Breast epithelium (tissue), 4 donors: Measurements from ENCODE around the gene NRXN3. TPM values are rescaled to one million over a fixed set of nuclear protein-coding genes. Genes with fewer than 3 reads are reported as not detected.

Source experiments
- DNase-seq, 2 donors: peaks; one replicate each; pipeline ENCODE4 v3.0.0-alpha.2; 2019; ENCODE audit warnings: low spot score in 2 of 2
- H3K27ac ChIP-seq, 2 donors: fragments of 200-600 bp; sonication (generic) in 1 of 2; one replicate each; pipeline ENCODE4 v1.5.1; 2016 to 2019; ENCODE audit warnings: mild to moderate bottlenecking in 1 of 2
- H3K27me3 ChIP-seq, 2 donors: fragments of 200-600 bp; sonication (generic) in 1 of 2; one replicate each; pipeline versions ENCODE4 v1.5.1 to v1.6.0; 2017 to 2019; ENCODE audit warnings: control low read depth in 1 of 2, mild to moderate bottlenecking in 1 of 2
- H3K36me3 ChIP-seq: fragments of 200-600 bp; one replicate; pipeline ENCODE4 v1.5.1; 2019
- H3K4me1 ChIP-seq, 2 donors: fragments of 200-600 bp; sonication (generic); one replicate each; pipeline ENCODE4 v1.5.1; 2016 to 2019; ENCODE audit warnings: control low read depth in 1 of 2
- H3K4me3 ChIP-seq, 3 donors: fragments of 200-600 bp; sonication (generic); 1 replicate in 2 of 3; 2 replicates in 1 of 3; pipeline ENCODE4 v1.5.1; 2016 to 2019; ENCODE audit warnings: mild to moderate bottlenecking in 3 of 3, moderate library complexity in 2 of 3
- H3K9me3 ChIP-seq, 2 donors: fragments of 200-600 bp; sonication (generic) in 1 of 2; one replicate each; pipeline ENCODE4 v1.5.1; 2016 to 2019; ENCODE audit warnings: control low read depth in 1 of 2
- CTCF ChIP-seq, 3 donors: fragments of 450-650 bp; IDR thresholded peaks; one replicate each; pipeline ENCODE4 v1.5.1; 2016 to 2017; ENCODE audit warnings: antibody characterized with exemption in 3 of 3, mild to moderate bottlenecking in 3 of 3, moderate library complexity in 3 of 3
- POLR2A ChIP-seq: fragments of 450-650 bp; IDR thresholded peaks from one replicate; pipeline ENCODE4 v1.6.1; 2016; ENCODE audit warnings: antibody characterized with exemption, mild to moderate bottlenecking, moderate library complexity
- POLR2AphosphoS5 ChIP-seq, 3 donors: sonication (generic); formaldehyde crosslinking; IDR thresholded peaks; one replicate each; pipeline ENCODE4 v1.6.1; 2017; ENCODE audit warnings: antibody characterized with exemption in 3 of 3
- intact Hi-C: fragments of 100-400 bp; cut with DNase I; formaldehyde crosslinking; loops from one replicate; pipeline ENCODE4 v1.15.1; 2023; ENCODE audit warnings: low total_unique reads
- total RNA-seq, 3 donors: library from RNA; depleted of rRNA; stranded (reverse); fragments of >200 nt; gene quantifications; one replicate each; pipeline ENCODE4 v1.1.0, GENCODE V29; 2016

The NRXN3 gene
- total RNA-seq, 3 donors from 2014 or later, result 2.9 to 3.6 (median 3.5) TPM

- intact Hi-C loops, result no loop called here
- Histone ChIP-seq H3K27ac (no peak overlapping the region), H3K9me3 (no peaks in the 10 kb centered on the region), H3K4me3 (no peak overlapping the region), H3K4me1 (no peaks in the 10 kb centered on the region), H3K36me3 (no peaks in the 10 kb centered on the region), H3K27me3 (no peaks in the 10 kb centered on the region)
- TF ChIP-seq POLR2AphosphoS5 (IDR thresholded peaks at IDR 0.05) (no peak), CTCF (IDR thresholded peaks at IDR 0.05) (no peak), POLR2A (no peak)
- no peak for DNase-seq
Measured at GRCh38 chr14:79426103-79426755, 1256.1 kb downstream of the NRXN3 start.

GRCh38 chr14:79432640-79433039 lies 1262.5 kb downstream of the NRXN3 start:
- no peak overlapping the region for H3K27ac ChIP-seq
- H3K36me3 ChIP-seq, result no peaks in the 10 kb centered on the region
- TF ChIP-seq POLR2AphosphoS5 (IDR thresholded peaks at IDR 0.05), result no peak
- no peak for TF ChIP-seq POLR2A
- no peak for TF ChIP-seq CTCF (IDR thresholded peaks at IDR 0.05)
- DNase-seq, result no peak
- no peaks in the 10 kb centered on the region for H3K4me1 ChIP-seq
- intact Hi-C loops, result no loop called here
- H3K4me3 ChIP-seq, result no peak overlapping the region
- no peaks in the 10 kb centered on the region for H3K27me3 ChIP-seq
- H3K9me3 ChIP-seq, result no peaks in the 10 kb centered on the region

GRCh38 chr14:79436335-79436734 lies 1266.2 kb downstream of the NRXN3 start:
- Histone ChIP-seq H3K36me3 (no peaks in the 10 kb centered on the region), H3K27ac (no peak overlapping the region), H3K9me3 (no peaks in the 10 kb centered on the region), H3K27me3 (no peaks in the 10 kb centered on the region), H3K4me3 (no peak overlapping the region), H3K4me1 (no peaks in the 10 kb centered on the region)
- DNase-seq, result no peak
- intact Hi-C loops, result no loop called here
- TF ChIP-seq POLR2A, result no peak
- TF ChIP-seq CTCF (IDR thresholded peaks at IDR 0.05), result no peak
- no peak for TF ChIP-seq POLR2AphosphoS5 (IDR thresholded peaks at IDR 0.05)

- no peaks in the 10 kb centered on the region for H3K27me3 ChIP-seq
- DNase-seq, result no peak
- TF ChIP-seq POLR2A, result no peak
- TF ChIP-seq POLR2AphosphoS5 (IDR thresholded peaks at IDR 0.05), result no peak
- no peak for TF ChIP-seq CTCF (IDR thresholded peaks at IDR 0.05)
- no peak overlapping the region for H3K4me3 ChIP-seq
- intact Hi-C loops, result no loop called here
- no peaks in the 10 kb centered on the region for H3K36me3 ChIP-seq
- H3K9me3 ChIP-seq, result no peaks in the 10 kb centered on the region
- no peak overlapping the region for H3K27ac ChIP-seq
- no peaks in the 10 kb centered on the region for H3K4me1 ChIP-seq
Measured at GRCh38 chr14:79437951-79438350, 1267.8 kb downstream of the NRXN3 start.

- Histone ChIP-seq H3K36me3 (no peaks in the 10 kb centered on the region), H3K4me3 (no peak overlapping the region), H3K4me1 (no peaks in the 10 kb centered on the region), H3K27me3 (no peaks in the 10 kb centered on the region), H3K9me3 (no peaks in the 10 kb centered on the region), H3K27ac (no peak overlapping the region)
- intact Hi-C loops, result no loop called here
- TF ChIP-seq CTCF (IDR thresholded peaks at IDR 0.05) (no peak), POLR2AphosphoS5 (IDR thresholded peaks at IDR 0.05) (no peak), POLR2A (no peak)
- no peak for DNase-seq
Measured at GRCh38 chr14:79438696-79439342, 1268.6 kb downstream of the NRXN3 start.
